Left renal cortex interstitium (tissue), 4 donors: ENCODE measurements around the gene COX14. TPM values are rescaled to one million over a fixed set of nuclear protein-coding genes. Genes with fewer than 3 reads are reported as not detected.
"Not testable (repeated sequence)": the region's sequence is repeated elsewhere in the genome, so short reads cannot be mapped to it uniquely, and the experiment has no call there.

Experiments
- DNase-seq, 4 donors: peaks; one replicate each; pipeline ENCODE4 v3.0.0-alpha.2; 2013; ENCODE audit warnings: low read depth in 4 of 4, low spot score in 2 of 4, missing footprints in 1 of 4
- polyA plus RNA-seq, 4 donors: library from polyadenylated mRNA; unstranded; fragments of 120-200 nt; gene quantifications; one replicate each; pipeline ENCODE4 v1.2.1, GENCODE V29; 2013; ENCODE audit not compliant: insufficient read length in 4 of 4

The COX14 gene
- polyA plus RNA-seq, 4 donors: 50.0 to 62.2 (median 53.7) TPM

DNA sequence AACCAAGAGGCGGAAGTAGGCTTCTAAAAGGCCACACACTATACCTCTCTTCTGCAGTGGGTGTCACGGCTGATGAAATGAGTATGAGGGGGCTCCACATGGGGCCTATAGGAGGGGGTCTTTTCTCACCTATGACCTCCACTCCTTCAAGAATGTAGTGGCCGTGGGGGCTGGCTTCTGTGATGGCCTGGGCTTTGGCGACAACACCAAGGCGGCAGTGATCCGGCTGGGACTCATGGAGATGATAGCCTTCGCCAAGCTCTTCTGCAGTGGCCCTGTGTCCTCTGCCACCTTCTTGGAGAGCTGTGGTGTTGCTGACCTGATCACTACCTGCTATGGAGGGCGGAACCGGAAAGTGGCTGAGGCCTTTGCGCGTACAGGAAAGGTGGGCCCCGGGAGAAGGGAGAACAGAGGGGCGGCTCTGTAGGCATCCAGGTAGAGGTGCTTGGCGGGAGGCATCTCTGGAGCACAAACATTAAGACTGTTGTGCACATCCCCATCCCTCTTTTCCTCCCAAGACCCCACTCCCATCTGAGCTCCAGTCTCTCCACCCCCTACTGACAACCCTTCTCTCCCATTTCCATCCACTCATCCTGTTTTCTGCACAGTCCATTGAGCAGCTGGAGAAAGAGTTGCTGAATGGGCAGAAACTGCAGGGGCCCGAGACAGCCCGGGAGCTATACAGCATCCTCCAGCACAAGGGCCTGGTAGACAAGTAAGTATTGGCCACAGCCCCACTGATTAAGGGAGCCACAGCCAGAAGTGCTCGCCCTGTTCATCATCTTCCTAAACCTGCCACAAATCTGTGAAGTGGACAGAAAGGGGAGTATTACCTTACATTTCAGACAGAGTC, 4.4 kb upstream of the COX14 start:
- no peak for DNase-seq

GRCh38 chr12:50109319-50109718, 2.7 kb upstream of the COX14 start:
- no peak for DNase-seq

GRCh38 chr12:50110127-50110761, 1.8 kb upstream of the COX14 start:
- peak in 1 of 4 donors; percentile 38 for DNase-seq

DNA sequence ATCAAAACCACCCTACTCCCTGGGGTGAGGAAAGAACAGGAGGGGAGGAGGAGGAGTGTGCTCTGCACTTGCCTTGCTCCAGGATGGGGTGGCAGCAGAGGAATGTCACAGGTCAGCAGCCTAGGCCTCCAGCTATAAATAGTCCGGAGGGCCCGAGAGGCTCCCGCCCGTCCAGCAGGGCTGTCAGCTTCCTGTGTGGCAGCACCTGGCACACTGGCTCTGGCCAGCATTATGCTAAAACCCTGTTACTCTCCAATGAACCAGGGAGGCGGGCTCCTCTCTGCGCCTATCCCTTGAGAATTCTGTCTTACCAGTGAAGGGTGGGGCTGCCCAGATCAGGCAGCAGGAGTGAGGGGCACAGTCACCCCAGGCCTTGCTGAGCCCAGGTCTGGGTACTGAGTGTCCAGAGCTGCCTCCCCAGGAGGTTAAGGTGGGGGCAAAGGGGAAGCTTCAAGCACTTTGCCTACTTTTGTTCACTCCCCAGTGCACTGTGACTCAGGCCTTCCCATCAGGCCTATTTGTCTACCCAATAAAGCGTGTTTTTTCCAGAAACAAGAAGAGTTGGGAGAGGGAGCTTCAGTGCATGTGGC, 1.2 kb upstream of the COX14 start:
- peak in 2 of 4 donors; percentile 52 to 74 for DNase-seq

DNA sequence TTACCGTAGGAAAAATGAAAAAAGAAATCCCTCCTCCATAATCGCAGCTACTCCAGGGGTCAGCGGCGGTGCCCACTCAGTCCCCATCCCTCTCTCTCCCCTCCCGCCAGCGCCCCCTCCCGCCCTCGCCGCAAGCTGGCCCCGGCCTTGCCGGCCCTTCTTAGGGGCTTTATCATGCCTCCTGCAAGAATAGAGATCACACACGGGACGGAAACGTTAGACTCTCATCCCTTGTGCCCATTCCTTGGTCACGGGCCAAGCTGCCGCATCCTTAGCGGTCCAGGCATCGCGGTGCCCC, 692 bp upstream of the COX14 start:
- DNase-seq: no peak

- DNase-seq: peak in 1 of 4 donors; percentile 34
Measured at GRCh38 chr12:50112456-50113218, 601 bp downstream of the COX14 start.

- DNase-seq: no peak
Measured at GRCh38 chr12:50117057-50117622, 5.1 kb downstream of the COX14 start.

DNA sequence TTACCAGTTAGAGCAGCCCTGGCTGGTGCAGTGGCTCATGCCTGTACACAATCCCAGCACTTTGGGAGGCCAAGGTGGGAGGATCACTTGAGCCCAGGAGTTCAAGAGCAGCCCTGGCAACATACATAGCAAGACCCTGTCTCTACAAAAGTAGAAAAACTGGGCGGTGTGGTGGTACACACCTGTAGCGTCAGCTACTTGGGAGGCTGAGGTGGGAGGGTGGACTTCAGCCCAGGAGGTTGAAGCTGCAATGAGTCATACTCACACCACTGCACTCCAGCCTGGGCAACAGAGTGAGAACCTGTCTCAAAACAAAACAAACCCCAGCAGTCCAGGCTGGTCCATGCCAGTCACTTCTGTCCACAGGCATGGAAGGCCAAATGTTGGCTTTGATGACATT, 7.4 kb downstream of the COX14 start:
- no peak for DNase-seq

GRCh38 chr12:50120521-50120920, 8.5 kb downstream of the COX14 start:
- DNase-seq: no peak

DNA sequence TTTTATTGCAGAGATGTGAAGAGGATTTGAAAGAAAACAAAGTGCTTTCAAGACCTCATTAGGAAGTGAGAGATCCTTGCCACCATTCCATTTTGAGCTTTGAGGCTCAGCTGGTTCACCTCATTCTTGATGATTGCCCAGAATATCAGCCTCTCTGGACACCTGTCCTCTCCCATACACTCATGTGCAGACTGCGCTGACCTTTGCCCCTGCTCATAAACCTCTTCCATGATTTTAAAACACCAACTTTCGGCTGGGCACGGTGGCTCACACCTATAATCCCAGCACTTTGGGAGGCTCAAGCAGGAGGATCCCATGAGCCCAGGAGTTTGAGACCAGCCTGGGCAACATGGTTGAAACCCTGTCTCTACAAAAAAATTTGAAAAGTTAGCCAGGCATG, 8.9 kb downstream of the COX14 start:
- DNase-seq: no peak

- DNase-seq: no peak
Measured at GRCh38 chr12:50121641-50122040, 9.6 kb downstream of the COX14 start.

DNA sequence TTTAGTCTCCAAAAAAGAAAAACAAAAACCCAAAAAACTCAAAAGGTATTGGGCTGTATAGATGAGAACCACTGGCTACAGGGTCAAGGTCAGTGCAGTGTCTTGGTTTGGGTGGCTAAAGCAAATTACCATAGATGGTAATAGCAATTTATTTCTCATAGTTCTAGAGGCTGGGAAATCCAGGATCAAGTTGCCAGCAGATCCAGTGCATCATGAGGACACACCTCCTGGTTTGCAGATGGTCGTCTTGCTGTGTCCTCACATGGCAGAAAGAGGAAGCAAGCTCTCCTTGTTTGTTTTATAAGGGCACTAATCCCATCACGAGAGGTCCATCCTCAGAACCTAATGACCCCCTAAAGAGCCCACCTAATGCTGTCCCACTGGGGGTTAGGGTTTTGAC, 11.2 kb downstream of the COX14 start:
- no peak for DNase-seq

DNA sequence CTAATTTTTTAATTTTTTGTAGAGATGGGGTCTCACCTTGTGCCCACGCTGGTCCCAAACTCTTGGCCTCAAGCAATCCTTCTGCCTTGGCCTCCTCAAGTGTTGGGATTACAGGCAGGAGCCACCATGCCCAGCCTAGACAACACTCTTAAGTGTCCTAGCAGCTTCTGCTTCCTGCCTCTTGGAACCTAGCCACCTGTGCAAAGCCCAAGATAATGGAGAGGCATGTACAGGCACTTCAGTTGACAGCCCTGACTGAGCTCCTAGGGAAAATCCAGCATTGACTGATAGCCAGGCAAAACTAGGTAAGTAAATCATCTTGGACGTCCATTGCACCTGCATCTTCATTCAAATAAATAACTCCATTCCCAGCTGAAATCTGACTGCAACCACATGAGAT, 15.5 kb downstream of the COX14 start:
- no peak for DNase-seq

DNA sequence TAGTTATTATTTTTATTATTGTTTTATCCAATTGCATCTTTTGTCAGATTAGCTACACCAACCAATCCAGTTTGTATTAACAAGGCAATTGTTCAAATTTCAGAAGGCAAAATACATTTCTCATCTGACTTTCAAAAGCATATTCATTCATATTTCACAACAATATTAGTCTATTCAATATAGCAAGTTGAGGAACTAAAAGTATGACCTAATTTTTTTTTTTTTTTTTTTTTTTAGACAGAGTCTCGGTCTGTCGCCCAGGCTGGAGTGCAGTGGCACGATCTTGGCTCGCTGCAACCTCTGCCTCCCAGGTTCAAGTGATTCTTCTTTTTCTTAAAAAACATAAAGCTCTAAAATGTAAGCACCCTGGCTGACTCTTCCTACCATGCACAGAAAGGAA, 17.3 kb downstream of the COX14 start:
- DNase-seq: no peak

- DNase-seq: no peak
Measured at GRCh38 chr12:50132505-50133135, 20.6 kb downstream of the COX14 start.

DNA sequence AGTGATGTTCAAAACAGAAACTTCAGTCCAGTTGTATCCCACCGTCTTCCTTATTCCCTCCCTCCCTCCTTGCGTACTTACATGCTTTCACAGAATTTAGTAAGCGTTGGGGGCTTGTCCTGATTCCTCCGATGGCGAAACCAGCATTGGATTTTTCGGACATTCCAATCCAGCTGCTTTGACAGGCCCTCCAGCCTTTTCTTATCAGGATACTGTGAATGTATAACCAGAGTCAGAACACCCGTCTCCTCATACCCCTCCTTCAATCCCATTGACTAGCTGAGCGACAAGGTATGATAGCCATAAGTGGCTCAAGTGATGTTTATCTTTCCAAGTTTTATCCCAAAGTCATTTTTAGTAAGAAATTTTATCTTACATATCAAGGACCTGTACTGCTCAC, 31.0 kb downstream of the COX14 start:
- DNase-seq: no peak

- DNase-seq: no peak
Measured at GRCh38 chr12:50145439-50145838, 33.4 kb downstream of the COX14 start.

DNA sequence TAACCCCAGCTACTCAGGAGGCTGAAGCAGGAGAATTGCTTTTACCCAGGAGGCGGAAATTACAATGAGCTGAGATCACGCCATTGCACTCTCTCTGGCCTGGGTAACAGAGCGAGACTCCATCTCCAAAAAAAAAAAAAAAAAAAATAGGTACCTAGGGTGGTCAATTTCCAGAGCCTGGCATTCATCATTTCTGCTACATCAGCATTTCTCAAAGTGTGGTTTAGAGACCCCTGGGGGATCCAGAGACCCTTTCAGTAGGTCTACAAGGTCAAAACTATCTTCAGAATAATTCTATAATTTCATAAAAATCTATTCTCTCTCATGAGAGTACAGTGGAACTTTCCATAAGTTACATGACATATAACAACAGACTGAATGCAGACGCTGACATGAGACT, 35.2 kb downstream of the COX14 start:
- DNase-seq: no peak

GRCh38 chr12:50148011-50148410, 36.0 kb downstream of the COX14 start:
- DNase-seq: not testable (repeated sequence)

- no peak for DNase-seq
Measured at GRCh38 chr12:50149311-50149710, 37.3 kb downstream of the COX14 start.
